Measurements from ENCODE around the gene EEIG2.

DNA sequence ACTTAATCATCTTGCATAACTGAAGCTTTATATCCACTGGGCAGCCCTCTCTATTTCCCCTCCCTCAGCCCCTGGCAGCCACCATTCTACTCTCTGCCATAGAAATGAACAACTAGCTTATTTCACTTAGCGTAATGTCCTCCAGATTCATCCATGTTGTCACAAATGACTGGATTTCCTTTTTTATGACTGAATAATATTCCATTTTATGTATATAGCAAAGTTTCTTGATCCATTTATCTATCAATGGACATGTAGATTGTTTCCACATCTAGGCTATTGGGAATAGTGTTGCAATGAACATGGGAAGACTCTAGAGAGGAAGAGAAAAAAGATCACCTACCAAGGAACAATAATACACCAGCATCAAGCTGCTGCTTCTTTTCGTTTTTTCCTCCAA is 32.1 kb upstream of the EEIG2 start:
- TF ChIP-seq POLR2A (IDR thresholded peaks at IDR 0.05) = no peak
- TF ChIP-seq, protein P1, sequence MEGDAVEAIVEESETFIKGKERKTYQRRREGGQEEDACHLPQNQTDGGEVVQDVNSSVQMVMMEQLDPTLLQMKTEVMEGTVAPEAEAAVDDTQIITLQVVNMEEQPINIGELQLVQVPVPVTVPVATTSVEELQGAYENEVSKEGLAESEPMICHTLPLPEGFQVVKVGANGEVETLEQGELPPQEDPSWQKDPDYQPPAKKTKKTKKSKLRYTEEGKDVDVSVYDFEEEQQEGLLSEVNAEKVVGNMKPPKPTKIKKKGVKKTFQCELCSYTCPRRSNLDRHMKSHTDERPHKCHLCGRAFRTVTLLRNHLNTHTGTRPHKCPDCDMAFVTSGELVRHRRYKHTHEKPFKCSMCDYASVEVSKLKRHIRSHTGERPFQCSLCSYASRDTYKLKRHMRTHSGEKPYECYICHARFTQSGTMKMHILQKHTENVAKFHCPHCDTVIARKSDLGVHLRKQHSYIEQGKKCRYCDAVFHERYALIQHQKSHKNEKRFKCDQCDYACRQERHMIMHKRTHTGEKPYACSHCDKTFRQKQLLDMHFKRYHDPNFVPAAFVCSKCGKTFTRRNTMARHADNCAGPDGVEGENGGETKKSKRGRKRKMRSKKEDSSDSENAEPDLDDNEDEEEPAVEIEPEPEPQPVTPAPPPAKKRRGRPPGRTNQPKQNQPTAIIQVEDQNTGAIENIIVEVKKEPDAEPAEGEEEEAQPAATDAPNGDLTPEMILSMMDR (IDR thresholded peaks at IDR 0.05) = no peak
- TF ChIP-seq EP300 (IDR thresholded peaks at IDR 0.05) = no peak
